GM12878 (cell line): ENCODE data around the gene HIVEP3. TPM values are rescaled to one million over a fixed set of nuclear protein-coding genes. Genes with fewer than 3 reads are reported as not detected.

Source experiments
- ATAC-seq: fragments of 200-7000 bp; cut with Tn5 transposase; 3 replicates; pipeline ENCODE4 v1.9.1; 2020; ENCODE audit warnings: mild to moderate bottlenecking, moderate library complexity
- BruUV-seq: library from RNA; stranded (reverse); fragments of 400-500 nt; replicated peaks from 2 replicates; lab custom pipeline; 2021; lab: Mats Ljungman, UMichigan
- CTCF ChIA-PET: fragments of 300-600 bp; sonication (Branson Sonifier 250); formaldehyde crosslinking; extraction: SDS; loops from one replicate; lab custom pipeline; 2021; ENCODE audit warnings: inconsistent platforms; lab: Yijun Ruan, JAX
- POLR2A ChIA-PET: fragments of 350-600 bp; formaldehyde crosslinking; extraction: SDS; loops from one replicate; lab custom pipeline; 2021; ENCODE audit warnings: inconsistent platforms; lab: Charles Lee
- RAD21 ChIA-PET: fragments of 300-600 bp; sonication (Branson Sonifier 250); formaldehyde crosslinking; loops from one replicate; lab custom pipeline; 2023; ENCODE audit warnings: antibody characterized with exemption; ENCODE audit not compliant: unreplicated experiment; lab: Charles Lee
- SMC1A ChIA-PET: fragments of 300-600 bp; sonication (Branson Sonifier 250); formaldehyde crosslinking; loops from one replicate; lab custom pipeline; 2023; ENCODE audit not compliant: unreplicated experiment, uncharacterized antibody; lab: Charles Lee
- DNase-seq: peaks from one replicate; pipeline ENCODE4 v3.0.0-alpha.2; 2011; ENCODE audit warnings: low read depth, low spot score
- FAIRE-seq: peaks from 3 replicates; lab custom pipeline; 2011; peaks lifted over from hg19 to GRCh38; lab: Jason Lieb, UNC
- H2AFZ ChIP-seq: 2 replicates; pipeline ENCODE4 v1.6.0; 2011; ENCODE audit warnings: low read depth, low read length, control low read depth; ENCODE audit not compliant: control insufficient read depth
- H3K27ac ChIP-seq: 2 replicates; pipeline ENCODE4 v1.5.1; 2011; ENCODE audit warnings: control low read depth; ENCODE audit not compliant: control insufficient read depth, insufficient read depth
- H3K27me3 ChIP-seq, 2 experiments: replicated peaks in 1 of 2; 2 replicates each; pipeline versions ENCODE4 v1.6.0 to v1.6.1; 2011; ENCODE audit warnings: low read length in 1 of 2; ENCODE audit not compliant: control insufficient read depth in 2 of 2, insufficient read depth in 2 of 2
- H3K36me3 ChIP-seq, 2 experiments: 2 replicates each; pipeline ENCODE4 v1.5.1; 2011; ENCODE audit warnings: low read length in 1 of 2; ENCODE audit not compliant: control insufficient read depth in 2 of 2, insufficient read depth in 2 of 2
- H3K4me1 ChIP-seq: 2 replicates; pipeline ENCODE4 v1.6.1; 2011; ENCODE audit warnings: mild to moderate bottlenecking, low read length, moderate library complexity, mixed read lengths; ENCODE audit not compliant: control insufficient read depth, insufficient read depth
- H3K4me2 ChIP-seq: 2 replicates; pipeline ENCODE4 v1.6.0; 2011; ENCODE audit warnings: control low read depth; ENCODE audit not compliant: control insufficient read depth, insufficient read depth
- H3K4me3 ChIP-seq: fragments of 200-600 bp; sonication (generic); 2 replicates; pipeline ENCODE4 v1.5.1; 2016
- H3K79me2 ChIP-seq: 2 replicates; pipeline ENCODE4 v1.6.0; 2011; ENCODE audit warnings: low read length; ENCODE audit not compliant: control insufficient read depth, insufficient read depth
- H3K9ac ChIP-seq: 2 replicates; pipeline ENCODE4 v1.8.0; 2011; ENCODE audit warnings: low read length, control low read depth, mixed read lengths; ENCODE audit not compliant: control insufficient read depth, insufficient read depth
- H3K9me3 ChIP-seq: replicated peaks from 3 replicates; pipeline ENCODE4 v1.5.1; 2011; ENCODE audit warnings: mild to moderate bottlenecking, low read length; ENCODE audit not compliant: control insufficient read depth, insufficient read depth
- H4K20me1 ChIP-seq: 2 replicates; pipeline ENCODE4 v1.6.0; 2011; ENCODE audit not compliant: control insufficient read depth, insufficient read depth
- CHD4 ChIP-seq: fragments of 200-600 bp; sonication (generic); IDR thresholded peaks from 2 replicates; pipeline ENCODE4 v1.6.1; 2016; ENCODE audit warnings: mild to moderate bottlenecking
- NRF1 ChIP-seq: conservative IDR thresholded peaks from 2 replicates; pipeline ENCODE4 v1.6.1; 2011; ENCODE audit warnings: mild to moderate bottlenecking, low read depth, low read length, improper control_type of control experiment
- POLR2AphosphoS2 ChIP-seq: IDR thresholded peaks from 2 replicates; pipeline ENCODE4 v1.6.1; 2011; ENCODE audit warnings: low read depth, mild to moderate bottlenecking, low read length, improper control_type of control experiment, moderate library complexity
- RAD21 ChIP-seq: IDR thresholded peaks from 2 replicates; pipeline ENCODE4 v1.6.1; 2011; ENCODE audit warnings: mild to moderate bottlenecking, low read depth, low read length, moderate library complexity; ENCODE audit not compliant: insufficient read depth
- SMAD1 ChIP-seq: fragments of 450-650 bp; IDR thresholded peaks from 2 replicates; pipeline ENCODE4 v1.6.1; 2018; ENCODE audit warnings: mild to moderate bottlenecking, low read depth; ENCODE audit not compliant: partially characterized antibody
- TCF7 ChIP-seq: IDR thresholded peaks from 2 replicates; pipeline ENCODE4 v1.6.1; 2014; ENCODE audit warnings: antibody characterized with exemption, borderline replicate concordance
- WGBS: methylation state at CpG from one replicate; pipeline ENCODE4 v1.1.6; 2016; ENCODE audit warnings: low lambda C conversion rate; ENCODE audit not compliant: insufficient replicate concordance, insufficient coverage; ENCODE audit errors: missing lambda C conversion rate; 5-methylcytosine and 5-hydroxymethylcytosine counted together
- in situ Hi-C: fragments of 300-500 bp; cut with MboI; formaldehyde crosslinking; loops from 9 replicates; pipeline ENCODE4 v1.14.3; 2018; ENCODE audit warnings: mixed read lengths
- intact Hi-C: fragments of 100-400 bp; cut with micrococcal nuclease; formaldehyde crosslinking; loops from one replicate; pipeline ENCODE4 v1.14.2; 2022; ENCODE audit not compliant: unreplicated experiment
- polyA plus RNA-seq, 11 experiments: library from polyadenylated mRNA; depleted of rRNA in 4 of 11; unstranded in 6 of 11; stranded (reverse) in 5 of 11; fragments of >200 nt; fragmentation: Nextera tagmentation in 4 of 11; fragmentation: Illumina TruSeq in 1 of 11; extraction: Ambion mirVana in 4 of 11; extraction: Trizol in 1 of 11; gene quantifications; 1 replicate in 1 of 11; 2 replicates in 10 of 11; pipeline versions ENCODE4 v1.2.1 to v1.2.3, GENCODE V29; 2011 to 2016; ENCODE audit warnings: inconsistent platforms in 2 of 11, missing spikeins in 2 of 11, low read depth in 1 of 11
- total RNA-seq, 4 experiments: library from RNA; depleted of rRNA in 3 of 4; stranded (reverse); fragments of >200 nt in 3 of 4; fragmentation: Illumina TruSeq in 1 of 4; extraction: Trizol in 1 of 4; gene quantifications; 2 replicates each; pipeline versions ENCODE4 v1.2.1 to v1.2.3, GENCODE V29; 2013 to 2021
- TF ChIP-seq, protein P1 (sequence below), 3 experiments: IDR thresholded peaks in 2 of 3; conservative IDR thresholded peaks in 1 of 3; 2 replicates each; pipeline ENCODE4 v1.5.1; 2011; ENCODE audit warnings: low read depth in 3 of 3, low read length in 3 of 3, mild to moderate bottlenecking in 3 of 3, control low read depth in 2 of 3, moderate library complexity in 2 of 3, inconsistent platforms in 1 of 3, mixed read lengths in 1 of 3; ENCODE audit not compliant: control insufficient read depth in 2 of 3, insufficient read depth in 1 of 3; ENCODE audit errors: extremely low read depth in 1 of 3
- TF ChIP-seq, protein P2 (sequence below): IDR thresholded peaks from 2 replicates; pipeline ENCODE4 v1.6.1; 2012; ENCODE audit warnings: low read depth, low read length, improper control_type of control experiment
- TF ChIP-seq, protein P3 (sequence below): fragments of 150-350 bp; IDR thresholded peaks from 2 replicates; pipeline ENCODE4 v1.6.1; 2014; ENCODE audit warnings: mild to moderate bottlenecking, low read depth, low read length

The HIVEP3 gene
- total and polyA plus RNA-seq, 10 of the 15 experiments (the other 5 are each of a cell fraction or from before 2014, with no cell fraction given): 1.8 to 13.6 (median 3.8) TPM

DNA sequence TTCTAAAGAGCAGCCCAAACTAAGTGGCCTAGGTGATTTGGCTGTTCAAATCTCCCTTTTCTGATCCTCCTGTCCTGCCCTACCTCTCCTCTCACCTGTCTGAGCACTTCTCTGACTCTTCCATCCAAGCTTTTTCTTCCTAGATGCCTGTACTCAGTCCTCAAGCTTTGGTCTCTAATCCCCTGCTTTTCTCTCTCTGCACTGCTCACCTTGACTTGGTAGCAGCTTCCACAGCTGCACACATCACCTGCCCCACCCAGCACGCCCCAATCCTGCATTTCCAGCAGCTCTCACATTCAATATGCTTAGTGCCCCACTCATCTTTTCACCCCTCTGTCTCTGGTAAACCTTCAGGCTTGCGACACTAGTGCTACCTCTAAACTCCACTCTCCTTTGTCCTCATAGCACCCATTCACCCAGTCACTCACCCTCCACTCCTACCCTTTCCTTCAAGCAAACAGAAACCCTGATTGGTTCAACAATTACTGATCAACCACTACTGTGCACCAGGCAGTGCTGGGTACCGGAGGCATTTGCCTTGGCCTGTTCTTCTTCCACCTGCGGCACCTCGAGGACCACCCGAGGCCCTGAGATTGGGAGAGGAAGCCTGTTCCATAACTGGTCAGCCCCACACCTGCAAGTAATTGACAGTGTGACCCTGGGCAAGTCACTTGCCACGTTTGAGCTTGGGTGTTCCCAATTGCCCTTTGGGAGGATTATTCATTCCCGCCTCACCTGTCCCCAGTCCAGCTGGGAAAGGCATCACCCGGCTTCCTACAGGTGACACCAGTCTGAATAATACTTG lies 298.2 kb downstream of the HIVEP3 start:
- no peaks in the 10 kb centered on the region for H3K27me3 ChIP-seq
- no peaks in the 10 kb centered on the region for H3K9me3 ChIP-seq
- intact Hi-C loops: no loop called here
- TF ChIP-seq, protein P1, sequence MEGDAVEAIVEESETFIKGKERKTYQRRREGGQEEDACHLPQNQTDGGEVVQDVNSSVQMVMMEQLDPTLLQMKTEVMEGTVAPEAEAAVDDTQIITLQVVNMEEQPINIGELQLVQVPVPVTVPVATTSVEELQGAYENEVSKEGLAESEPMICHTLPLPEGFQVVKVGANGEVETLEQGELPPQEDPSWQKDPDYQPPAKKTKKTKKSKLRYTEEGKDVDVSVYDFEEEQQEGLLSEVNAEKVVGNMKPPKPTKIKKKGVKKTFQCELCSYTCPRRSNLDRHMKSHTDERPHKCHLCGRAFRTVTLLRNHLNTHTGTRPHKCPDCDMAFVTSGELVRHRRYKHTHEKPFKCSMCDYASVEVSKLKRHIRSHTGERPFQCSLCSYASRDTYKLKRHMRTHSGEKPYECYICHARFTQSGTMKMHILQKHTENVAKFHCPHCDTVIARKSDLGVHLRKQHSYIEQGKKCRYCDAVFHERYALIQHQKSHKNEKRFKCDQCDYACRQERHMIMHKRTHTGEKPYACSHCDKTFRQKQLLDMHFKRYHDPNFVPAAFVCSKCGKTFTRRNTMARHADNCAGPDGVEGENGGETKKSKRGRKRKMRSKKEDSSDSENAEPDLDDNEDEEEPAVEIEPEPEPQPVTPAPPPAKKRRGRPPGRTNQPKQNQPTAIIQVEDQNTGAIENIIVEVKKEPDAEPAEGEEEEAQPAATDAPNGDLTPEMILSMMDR (IDR thresholded peaks at IDR 0.05 in 2 of 3, conservative IDR thresholded peaks at IDR 0.05 in 1 of 3; ENCODE audit: control insufficient read depth in 2 of 3, extremely low read depth in 1 of 3, insufficient read depth in 1 of 3, low read depth in 3 of 3, low read length in 3 of 3): no peak
- TF ChIP-seq TCF7 (no peak), POLR2AphosphoS2 (no peak), SMAD1 (no peak), NRF1 (no peak), CHD4 (no peak), RAD21 (no peak)
- TF ChIP-seq, protein P2, sequence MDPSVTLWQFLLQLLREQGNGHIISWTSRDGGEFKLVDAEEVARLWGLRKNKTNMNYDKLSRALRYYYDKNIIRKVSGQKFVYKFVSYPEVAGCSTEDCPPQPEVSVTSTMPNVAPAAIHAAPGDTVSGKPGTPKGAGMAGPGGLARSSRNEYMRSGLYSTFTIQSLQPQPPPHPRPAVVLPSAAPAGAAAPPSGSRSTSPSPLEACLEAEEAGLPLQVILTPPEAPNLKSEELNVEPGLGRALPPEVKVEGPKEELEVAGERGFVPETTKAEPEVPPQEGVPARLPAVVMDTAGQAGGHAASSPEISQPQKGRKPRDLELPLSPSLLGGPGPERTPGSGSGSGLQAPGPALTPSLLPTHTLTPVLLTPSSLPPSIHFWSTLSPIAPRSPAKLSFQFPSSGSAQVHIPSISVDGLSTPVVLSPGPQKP: no peak
- TF ChIP-seq, protein P3, sequence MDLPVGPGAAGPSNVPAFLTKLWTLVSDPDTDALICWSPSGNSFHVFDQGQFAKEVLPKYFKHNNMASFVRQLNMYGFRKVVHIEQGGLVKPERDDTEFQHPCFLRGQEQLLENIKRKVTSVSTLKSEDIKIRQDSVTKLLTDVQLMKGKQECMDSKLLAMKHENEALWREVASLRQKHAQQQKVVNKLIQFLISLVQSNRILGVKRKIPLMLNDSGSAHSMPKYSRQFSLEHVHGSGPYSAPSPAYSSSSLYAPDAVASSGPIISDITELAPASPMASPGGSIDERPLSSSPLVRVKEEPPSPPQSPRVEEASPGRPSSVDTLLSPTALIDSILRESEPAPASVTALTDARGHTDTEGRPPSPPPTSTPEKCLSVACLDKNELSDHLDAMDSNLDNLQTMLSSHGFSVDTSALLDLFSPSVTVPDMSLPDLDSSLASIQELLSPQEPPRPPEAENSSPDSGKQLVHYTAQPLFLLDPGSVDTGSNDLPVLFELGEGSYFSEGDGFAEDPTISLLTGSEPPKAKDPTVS: no peak
- RAD21 ChIA-PET: interaction anchor here (1.2 to 3.9 kb wide), 2 partner anchors 78 to 108 kb away, joined by 3 to 29 read pairs; no protein-coding TSS in a partner anchor
- in situ Hi-C loops: no loop called here
- no peaks in the 10 kb centered on the region for H4K20me1 ChIP-seq
- no peak for DNase-seq
- H3K4me1 ChIP-seq: peaks cover 25% of the 10 kb centered on the region
- FAIRE-seq: no peak
- POLR2A ChIA-PET: interaction anchor here (1.1 to 2.4 kb wide), 3 partner anchors 33 to 79 kb away, joined by 3 to 7 read pairs (median 3); no protein-coding TSS in a partner anchor
- no peak overlapping the region for H3K9ac ChIP-seq
- no peak overlapping the region for H3K27ac ChIP-seq
- H2AFZ ChIP-seq: no peak overlapping the region
- ATAC-seq: no peak
- SMC1A ChIA-PET: interaction anchor here (0.7 to 8.7 kb wide), 8 partner anchors 10 to 53 kb away, joined by 3 to 95 read pairs (median 4); no protein-coding TSS in a partner anchor
- no peak overlapping the region for H3K4me2 ChIP-seq
- 83% methylated on average over 8 of the region's 9 CpGs for WGBS
- CTCF ChIA-PET: interaction anchor here (8.9 kb wide), 1 partner anchor 36 kb away, joined by 63 read pairs; no protein-coding TSS in a partner anchor
- no TSS peak for BruUV-seq
- H3K36me3 ChIP-seq: no peaks in the 10 kb centered on the region; a peak in 2 of 4 replicates
- H3K4me3 ChIP-seq: no peak overlapping the region
- H3K79me2 ChIP-seq: no peaks in the 10 kb centered on the region; the same call in 1 of the 2 replicates
